Epithelial cell of proximal tubule (primary cell): ENCODE results near the gene LMO4. TPM values are rescaled to one million over a fixed set of nuclear protein-coding genes. Genes with fewer than 3 reads are reported as not detected.

Experiments
- DNase-seq: peaks from one replicate; pipeline ENCODE4 v3.0.0-alpha.2; 2011; ENCODE audit warnings: low read depth
- H3K4me3 ChIP-seq: 2 replicates; pipeline ENCODE4 v1.5.1; 2011; ENCODE audit warnings: low read depth, mild to moderate bottlenecking, low read length
- CTCF ChIP-seq: conservative IDR thresholded peaks from 2 replicates; pipeline ENCODE4 v1.5.1; 2012; ENCODE audit warnings: low read depth, mild to moderate bottlenecking, low read length
- total RNA-seq: library from RNA; depleted of rRNA; stranded (reverse); fragments of >200 nt; gene quantifications from 2 replicates; pipeline ENCODE4 v1.2.3, GENCODE V29; 2015

The LMO4 gene
- total RNA-seq, 1 donor from 2014 or later, result 23.4 TPM

- peak overlapping the region; percentile 70 for H3K4me3 ChIP-seq
- no peak for DNase-seq
- TF ChIP-seq CTCF, result no peak
Measured at GRCh38 chr1:87333692-87334347, 5.1 kb downstream of the LMO4 start.

GRCh38 chr1:87334351-87335174 is 5.9 kb downstream of the LMO4 start:
- TF ChIP-seq CTCF, result no peak
- H3K4me3 ChIP-seq, result peak overlapping the region; percentile 70
- DNase-seq, result no peak

GRCh38 chr1:87335175-87335884 is 6.7 kb downstream of the LMO4 start:
- no peak for DNase-seq

GRCh38 chr1:87336623-87337067 is 8.0 kb downstream of the LMO4 start:
- no peak for DNase-seq
- TF ChIP-seq CTCF, result no peak
- peak overlapping the region; percentile 70 for H3K4me3 ChIP-seq

More at GRCh38 chr1:87335175-87335884, 6.7 kb downstream of the LMO4 start:
- peak overlapping the region; percentile 70 for H3K4me3 ChIP-seq
- no peak for TF ChIP-seq CTCF

- no peak for DNase-seq
- no peak for TF ChIP-seq CTCF
- H3K4me3 ChIP-seq, result no peak overlapping the region
Measured at GRCh38 chr1:87337606-87338005, 8.9 kb downstream of the LMO4 start.

GRCh38 chr1:87338566-87338965 is 9.9 kb downstream of the LMO4 start:
- no peak overlapping the region for H3K4me3 ChIP-seq
- no peak for DNase-seq
- no peak for TF ChIP-seq CTCF
